Keratinocyte (primary cell): ENCODE data around the gene GNLY. TPM values are rescaled to one million over a fixed set of nuclear protein-coding genes. Genes with fewer than 3 reads are reported as not detected.

ENCODE experiments used
- DNase-seq: peaks from one replicate; pipeline ENCODE4 v3.0.0-alpha.2; 2011; ENCODE audit warnings: low read depth, missing footprints, low spot score
- FAIRE-seq: peaks from 2 replicates; lab custom pipeline; 2011; peaks lifted over from hg19 to GRCh38; lab: Jason Lieb, UNC
- H2AFZ ChIP-seq: 2 replicates; pipeline ENCODE4 v1.6.0; 2012; ENCODE audit warnings: low read length, control low read depth, inconsistent platforms; ENCODE audit not compliant: control insufficient read depth
- H3K27ac ChIP-seq: 2 replicates; pipeline ENCODE4 v1.5.1; 2011; ENCODE audit warnings: low read length; ENCODE audit not compliant: control insufficient read depth, insufficient read depth
- H3K27me3 ChIP-seq: 3 replicates; pipeline ENCODE4 v1.6.0; 2011; ENCODE audit warnings: low read length; ENCODE audit not compliant: control insufficient read depth, insufficient read depth; ENCODE audit errors: extremely low read depth
- H3K36me3 ChIP-seq, 2 experiments: 2 replicates in 1 of 2; 3 replicates in 1 of 2; pipeline ENCODE4 v1.5.1; 2011; ENCODE audit warnings: low read length in 2 of 2, mild to moderate bottlenecking in 1 of 2; ENCODE audit not compliant: control insufficient read depth in 2 of 2, insufficient read depth in 2 of 2; ENCODE audit errors: extremely low read depth in 1 of 2
- H3K4me1 ChIP-seq: 3 replicates; pipeline ENCODE4 v1.5.1; 2011; ENCODE audit warnings: low read length; ENCODE audit not compliant: control insufficient read depth, insufficient read depth; ENCODE audit errors: extremely low read depth
- H3K4me2 ChIP-seq: 3 replicates; pipeline ENCODE4 v1.6.0; 2011; ENCODE audit warnings: low read depth, low read length; ENCODE audit not compliant: control insufficient read depth, insufficient read depth; ENCODE audit errors: extremely low read depth
- H3K4me3 ChIP-seq, 3 experiments: fragments of 200-600 bp in 1 of 3; sonication (generic) in 1 of 3; 2 replicates in 2 of 3; 3 replicates in 1 of 3; pipeline ENCODE4 v1.5.1; 2011 to 2016; ENCODE audit warnings: low read length in 3 of 3, mild to moderate bottlenecking in 3 of 3, control low read depth in 2 of 3, inconsistent platforms in 1 of 3, low read depth in 1 of 3, mixed read lengths in 1 of 3, mixed run types in 1 of 3, moderate library complexity in 1 of 3; ENCODE audit not compliant: control insufficient read depth in 2 of 3, insufficient read depth in 2 of 3; ENCODE audit errors: extremely low read depth in 1 of 3
- H3K79me2 ChIP-seq: 2 replicates; pipeline ENCODE4 v1.6.0; 2012; ENCODE audit warnings: low read length; ENCODE audit not compliant: control insufficient read depth, insufficient read depth
- H3K9ac ChIP-seq: 3 replicates; pipeline ENCODE4 v1.6.0; 2011; ENCODE audit warnings: low read length; ENCODE audit not compliant: control insufficient read depth, insufficient read depth; ENCODE audit errors: extremely low read depth
- H3K9me1 ChIP-seq: 3 replicates; pipeline ENCODE4 v1.6.0; 2011; ENCODE audit warnings: low read length; ENCODE audit not compliant: control insufficient read depth, insufficient read depth; ENCODE audit errors: extremely low read depth
- H3K9me3 ChIP-seq: 2 replicates; pipeline ENCODE4 v1.5.1; 2012; ENCODE audit warnings: low read depth, low read length; ENCODE audit not compliant: control insufficient read depth
- H4K20me1 ChIP-seq: 3 replicates; pipeline ENCODE4 v1.6.0; 2011; ENCODE audit warnings: low read length; ENCODE audit not compliant: control insufficient read depth, insufficient read depth; ENCODE audit errors: extremely low read depth
- EZH2 ChIP-seq: IDR thresholded peaks from one replicate; pipeline ENCODE4 v1.6.1; 2012; ENCODE audit warnings: inconsistent platforms, mild to moderate bottlenecking, low read length, moderate library complexity
- dilution Hi-C: fragments of 300-500 bp; cut with MboI; formaldehyde crosslinking; loops from one replicate; pipeline ENCODE4 v1.7.0; 2020; ENCODE audit warnings: low sequenced_read_pairs; ENCODE audit not compliant: extremely low pct_ligation_motif_present
- polyA plus RNA-seq, 5 experiments: library from polyadenylated mRNA; depleted of rRNA in 3 of 5; stranded (reverse) in 3 of 5; stranded (forward) in 1 of 5; unstranded in 1 of 5; fragments of >200 nt; gene quantifications; 1 replicate in 1 of 5; 2 replicates in 3 of 5; 3 replicates in 1 of 5; pipeline versions ENCODE4 v1.2.1 to v1.2.3, GENCODE V29; 2011 to 2012; ENCODE audit warnings: missing spikeins in 2 of 5, low read depth in 1 of 5, low replicate concordance in 1 of 5
- TF ChIP-seq, protein P1 (sequence below), 3 experiments: IDR thresholded peaks in 1 of 3; conservative IDR thresholded peaks in 1 of 3; optimal IDR thresholded peaks in 1 of 3; 2 replicates in 2 of 3; 3 replicates in 1 of 3; pipeline versions ENCODE3 to v1.5.1; 2011; ENCODE audit warnings: low read length in 3 of 3, mild to moderate bottlenecking in 3 of 3, moderate library complexity in 2 of 3, control low read depth in 1 of 3, inconsistent platforms in 1 of 3; ENCODE audit not compliant: insufficient read depth in 2 of 3; ENCODE audit errors: extremely low read depth in 1 of 3

Gene GNLY
- polyA plus RNA-seq, 1 donor (not counting 4 experiments of a cell fraction or from before 2014, with no cell fraction given) = not detected

DNA sequence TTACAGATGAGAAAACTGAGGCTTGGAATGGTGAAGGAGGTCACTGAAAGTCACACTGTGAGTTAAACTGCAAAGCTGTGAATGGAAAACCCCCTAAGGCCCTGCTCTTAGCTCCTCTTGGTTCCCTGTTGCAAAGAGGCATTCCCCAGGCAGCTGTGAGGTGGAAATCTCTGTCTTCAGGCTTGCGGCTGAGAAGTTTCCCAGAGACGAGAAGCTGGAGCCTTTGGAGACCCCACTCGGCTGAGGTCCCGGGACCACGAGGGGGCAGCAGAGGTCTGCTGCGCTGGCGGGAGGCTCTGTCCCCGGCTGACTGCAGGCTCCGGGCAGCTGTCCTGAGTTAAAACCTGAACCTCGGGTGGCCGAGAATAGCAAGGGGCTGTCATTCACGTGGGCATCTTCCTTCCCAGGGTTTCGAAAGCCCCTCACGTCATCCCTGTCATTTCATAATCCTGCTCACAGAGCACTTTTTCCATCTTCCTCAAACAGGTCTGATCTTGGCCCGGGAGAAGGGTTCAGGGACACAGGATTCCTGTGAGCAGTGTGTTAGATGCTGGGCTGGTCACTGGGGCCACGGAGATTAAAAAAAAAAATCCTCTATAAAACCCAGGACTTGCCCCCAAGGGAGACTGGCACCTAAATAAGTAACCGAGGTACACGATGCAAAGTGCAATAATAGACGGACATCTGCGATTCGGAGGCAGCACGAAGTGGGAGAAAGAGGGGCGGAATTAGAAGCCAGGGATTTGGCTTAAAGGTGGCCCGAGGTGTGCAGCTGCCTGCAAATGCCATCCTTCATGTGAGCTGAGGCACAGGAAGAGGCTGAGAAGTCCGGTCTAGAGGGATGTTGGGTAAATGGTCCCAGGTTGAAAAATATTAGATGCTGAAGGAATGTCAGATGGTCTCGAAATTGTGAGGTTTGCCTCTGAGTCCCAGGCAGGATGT, 35.0 kb downstream of the GNLY start:
- H3K27ac ChIP-seq = no peak overlapping the region
- peak; percentile 69 for FAIRE-seq
- no peak overlapping the region for H3K4me3 ChIP-seq
- H3K4me1 ChIP-seq = no peaks in the 10 kb centered on the region
- no peaks in the 10 kb centered on the region for H3K36me3 ChIP-seq
- H3K9me3 ChIP-seq = no peaks in the 10 kb centered on the region
- TF ChIP-seq, protein P1, sequence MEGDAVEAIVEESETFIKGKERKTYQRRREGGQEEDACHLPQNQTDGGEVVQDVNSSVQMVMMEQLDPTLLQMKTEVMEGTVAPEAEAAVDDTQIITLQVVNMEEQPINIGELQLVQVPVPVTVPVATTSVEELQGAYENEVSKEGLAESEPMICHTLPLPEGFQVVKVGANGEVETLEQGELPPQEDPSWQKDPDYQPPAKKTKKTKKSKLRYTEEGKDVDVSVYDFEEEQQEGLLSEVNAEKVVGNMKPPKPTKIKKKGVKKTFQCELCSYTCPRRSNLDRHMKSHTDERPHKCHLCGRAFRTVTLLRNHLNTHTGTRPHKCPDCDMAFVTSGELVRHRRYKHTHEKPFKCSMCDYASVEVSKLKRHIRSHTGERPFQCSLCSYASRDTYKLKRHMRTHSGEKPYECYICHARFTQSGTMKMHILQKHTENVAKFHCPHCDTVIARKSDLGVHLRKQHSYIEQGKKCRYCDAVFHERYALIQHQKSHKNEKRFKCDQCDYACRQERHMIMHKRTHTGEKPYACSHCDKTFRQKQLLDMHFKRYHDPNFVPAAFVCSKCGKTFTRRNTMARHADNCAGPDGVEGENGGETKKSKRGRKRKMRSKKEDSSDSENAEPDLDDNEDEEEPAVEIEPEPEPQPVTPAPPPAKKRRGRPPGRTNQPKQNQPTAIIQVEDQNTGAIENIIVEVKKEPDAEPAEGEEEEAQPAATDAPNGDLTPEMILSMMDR (optimal IDR thresholded peaks at IDR 0.05 in 1 of 3, IDR thresholded peaks at IDR 0.05 in 1 of 3, conservative IDR thresholded peaks at IDR 0.05 in 1 of 3; ENCODE audit: extremely low read depth in 1 of 3, insufficient read depth in 2 of 3, low read length in 3 of 3) = peak; percentile 90 to 99 (median 93)
- TF ChIP-seq EZH2 = no peak
- H4K20me1 ChIP-seq = no peaks in the 10 kb centered on the region
- H3K79me2 ChIP-seq = no peaks in the 10 kb centered on the region
- H3K9ac ChIP-seq = no peak overlapping the region
- H3K4me2 ChIP-seq = no peak overlapping the region
- dilution Hi-C loops = no loop called here
- no peak overlapping the region for H2AFZ ChIP-seq
- no peak for DNase-seq
- H3K27me3 ChIP-seq = peaks cover 33% of the 10 kb centered on the region
- no peaks in the 10 kb centered on the region for H3K9me1 ChIP-seq

DNA sequence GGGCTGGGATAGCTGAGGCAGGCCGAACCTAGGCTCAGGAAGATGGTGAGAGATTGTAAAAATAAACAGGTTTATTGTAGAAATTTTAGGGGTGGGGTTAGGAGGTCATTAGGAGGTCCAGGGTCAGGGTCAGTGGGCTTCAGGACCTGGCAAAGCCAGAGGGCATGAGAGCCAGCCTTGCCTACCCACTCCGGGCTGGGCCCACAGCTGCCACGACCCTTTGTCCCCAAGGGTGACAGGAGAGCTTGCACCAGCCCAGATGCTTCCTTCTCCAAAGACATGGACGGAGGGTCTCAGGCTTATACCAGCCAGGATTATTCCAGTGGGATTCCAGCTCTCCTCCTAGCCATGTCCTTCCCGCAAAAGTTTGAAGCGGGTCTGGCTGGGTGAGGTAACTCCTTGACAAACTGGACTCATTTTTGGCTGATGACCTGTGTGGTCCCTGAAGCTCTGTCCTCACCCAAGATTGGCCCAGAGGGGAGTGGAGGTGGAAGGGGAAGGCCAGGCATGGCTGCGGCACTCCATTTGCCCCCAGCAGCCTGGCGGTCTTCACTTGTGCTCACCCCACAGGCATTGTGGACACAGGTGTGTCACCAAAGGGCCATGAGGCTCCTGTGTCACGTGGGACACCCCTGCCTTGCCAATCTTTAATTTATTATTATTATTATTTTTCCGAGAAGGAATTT, 35.8 kb downstream of the GNLY start:
- Histone ChIP-seq H3K9me3 (no peaks in the 10 kb centered on the region), H3K79me2 (no peaks in the 10 kb centered on the region), H4K20me1 (no peaks in the 10 kb centered on the region), H3K27ac (no peak overlapping the region), H2AFZ (no peak overlapping the region), H3K9ac (no peak overlapping the region), H3K27me3 (peaks cover 34% of the 10 kb centered on the region), H3K36me3 (no peaks in the 10 kb centered on the region), H3K4me2 (no peak overlapping the region), H3K4me3 (no peak overlapping the region), H3K4me1 (no peaks in the 10 kb centered on the region), H3K9me1 (no peaks in the 10 kb centered on the region)
- no peak for DNase-seq
- dilution Hi-C loops = no loop called here
- TF ChIP-seq EZH2 = no peak
- TF ChIP-seq, protein P1 (optimal IDR thresholded peaks at IDR 0.05 in 1 of 3, IDR thresholded peaks at IDR 0.05 in 1 of 3, conservative IDR thresholded peaks at IDR 0.05 in 1 of 3; ENCODE audit: extremely low read depth in 1 of 3, insufficient read depth in 2 of 3, low read length in 3 of 3) = no peak
- FAIRE-seq = no peak
